ENCODE results near the gene PLXNB2. TPM values are rescaled to one million over a fixed set of nuclear protein-coding genes. Genes with fewer than 3 reads are reported as not detected.

Gene PLXNB2
- total RNA-seq, 1 donor from 2014 or later = 287 TPM

DNA sequence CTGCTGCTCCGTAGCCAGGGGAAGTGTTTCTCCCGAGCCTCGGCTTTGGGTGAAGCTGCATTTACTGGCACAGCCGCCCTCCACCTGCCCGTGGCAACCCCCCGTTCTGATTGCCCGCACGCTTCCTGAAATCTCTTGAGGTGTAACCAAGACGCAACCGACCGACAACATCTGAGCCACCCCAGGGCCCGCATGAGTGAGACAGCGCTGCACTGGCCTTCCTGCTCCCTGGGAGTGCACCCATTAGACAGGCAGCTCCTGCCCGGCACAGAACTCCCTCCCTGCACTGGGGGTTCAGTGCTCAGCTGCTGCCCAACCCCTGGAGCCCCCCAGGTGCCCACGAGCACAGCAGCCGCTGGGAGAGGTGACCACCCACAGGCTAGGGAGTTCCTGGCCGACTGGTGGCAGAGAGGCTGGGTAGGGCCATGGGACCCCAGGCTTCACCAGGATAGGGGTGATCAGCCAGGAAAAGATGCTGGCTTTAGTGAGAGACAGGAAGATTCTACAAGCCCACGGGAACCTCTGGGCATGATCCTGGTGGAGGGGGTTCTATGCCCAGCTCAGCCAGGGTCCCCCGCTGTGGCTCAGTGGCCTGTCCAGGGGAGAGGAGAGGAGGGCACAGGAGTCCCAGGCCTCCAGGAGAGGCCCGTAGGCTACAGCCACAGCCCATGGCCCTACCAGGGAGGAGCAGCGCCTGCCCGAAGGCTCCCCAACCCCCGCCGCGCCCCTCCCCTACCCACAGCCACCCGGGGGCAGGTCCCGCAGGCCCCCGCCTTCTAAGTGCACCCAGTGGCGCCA is 14.6 kb downstream of the PLXNB2 start:
- intact Hi-C loops (cut with DNase I) = loop anchor here (1.0 kb wide), 2 partner anchors 12 to 34 kb away; partner anchors contain the start of gene DENND6B
- no peak for TF ChIP-seq CTCF (IDR thresholded peaks at IDR 0.05)
- peaks cover 25 to 36% of the 10 kb centered on the region in 2 donors for H3K36me3 ChIP-seq
- H3K4me3 ChIP-seq = peak overlapping the region; percentile 45 to 57
- peak in 1 of 2 donors; percentile 88 for DNase-seq (ENCODE audit: low spot score in 2 of 2)
- H3K27me3 ChIP-seq = no peaks in the 10 kb centered on the region
- H3K27ac ChIP-seq = peak overlapping the region; percentile 77 to 97
- H3K9me3 ChIP-seq = no peaks in the 10 kb centered on the region
- H3K4me1 ChIP-seq = peaks cover 9 to 34% of the 10 kb centered on the region in 2 donors

DNA sequence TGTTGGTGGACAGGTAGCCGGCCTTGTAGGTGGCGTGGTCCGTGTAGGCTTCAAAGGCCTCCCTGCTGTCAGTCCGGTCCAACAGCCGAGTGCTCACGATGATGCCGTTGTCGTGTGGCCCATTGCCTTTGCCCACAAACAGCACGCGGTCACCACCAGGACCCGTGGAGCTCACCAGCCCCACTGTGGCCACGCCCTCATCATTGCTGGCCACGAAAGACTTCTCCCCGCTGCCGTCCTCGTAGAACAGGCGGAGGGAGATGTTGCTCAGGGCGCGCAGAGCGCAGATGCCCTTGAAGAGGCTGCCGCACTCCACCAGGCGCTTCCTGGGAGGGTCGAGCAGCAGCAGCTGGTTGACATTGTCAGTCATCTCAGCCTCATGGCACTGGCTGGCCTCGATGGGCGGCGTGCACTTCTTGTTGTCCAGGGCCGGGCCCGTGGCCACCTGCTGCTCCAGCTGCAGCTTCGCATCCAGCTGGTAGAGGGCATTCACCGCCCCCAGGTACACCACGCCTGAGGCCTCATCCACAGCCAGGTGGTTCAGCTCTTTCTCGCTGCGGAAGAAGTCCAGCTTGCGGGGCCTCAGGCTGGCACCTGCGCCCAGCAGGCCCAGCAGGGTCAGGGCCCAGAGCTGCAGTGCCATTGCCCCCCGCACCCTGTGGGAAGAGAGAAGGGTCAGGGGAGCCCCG is 17.4 kb downstream of the PLXNB2 start:
- Histone ChIP-seq H3K27me3 (no peaks in the 10 kb centered on the region), H3K9me3 (no peaks in the 10 kb centered on the region), H3K4me1 (peaks cover 9 to 27% of the 10 kb centered on the region in 2 donors), H3K36me3 (peaks cover 48 to 60% of the 10 kb centered on the region in 2 donors), H3K27ac (no peak overlapping the region), H3K4me3 (no peak overlapping the region)
- DNase-seq (ENCODE audit: low spot score in 2 of 2) = no peak
- intact Hi-C loops (cut with DNase I) = no loop called here
- TF ChIP-seq CTCF (IDR thresholded peaks at IDR 0.05) = no peak

- intact Hi-C loops (cut with DNase I) = no loop called here
- peaks cover 55 to 67% of the 10 kb centered on the region in 2 donors for H3K36me3 ChIP-seq
- no peaks in the 10 kb centered on the region for H3K9me3 ChIP-seq
- DNase-seq (ENCODE audit: low spot score in 2 of 2) = no peak
- no peak overlapping the region for H3K27ac ChIP-seq
- no peaks in the 10 kb centered on the region for H3K27me3 ChIP-seq
- peaks cover 9 to 21% of the 10 kb centered on the region in 2 donors for H3K4me1 ChIP-seq
- H3K4me3 ChIP-seq = no peak overlapping the region
- no peak for TF ChIP-seq CTCF (IDR thresholded peaks at IDR 0.05)
Observed at GRCh38 chr22:50289151-50289941, 18.1 kb downstream of the PLXNB2 start.

- peaks cover under 1 to 5% of the 10 kb centered on the region in 2 donors for H3K4me1 ChIP-seq
- H3K4me3 ChIP-seq = no peak overlapping the region
- H3K36me3 ChIP-seq = peaks cover 71 to 83% of the 10 kb centered on the region in 2 donors
- DNase-seq (ENCODE audit: low spot score in 2 of 2) = no peak
- intact Hi-C loops (cut with DNase I) = no loop called here
- no peak overlapping the region for H3K27ac ChIP-seq
- no peaks in the 10 kb centered on the region for H3K9me3 ChIP-seq
- H3K27me3 ChIP-seq = no peaks in the 10 kb centered on the region
- no peak for TF ChIP-seq CTCF (IDR thresholded peaks at IDR 0.05)
Observed at GRCh38 chr22:50287731-50288130, 19.7 kb downstream of the PLXNB2 start.

DNA sequence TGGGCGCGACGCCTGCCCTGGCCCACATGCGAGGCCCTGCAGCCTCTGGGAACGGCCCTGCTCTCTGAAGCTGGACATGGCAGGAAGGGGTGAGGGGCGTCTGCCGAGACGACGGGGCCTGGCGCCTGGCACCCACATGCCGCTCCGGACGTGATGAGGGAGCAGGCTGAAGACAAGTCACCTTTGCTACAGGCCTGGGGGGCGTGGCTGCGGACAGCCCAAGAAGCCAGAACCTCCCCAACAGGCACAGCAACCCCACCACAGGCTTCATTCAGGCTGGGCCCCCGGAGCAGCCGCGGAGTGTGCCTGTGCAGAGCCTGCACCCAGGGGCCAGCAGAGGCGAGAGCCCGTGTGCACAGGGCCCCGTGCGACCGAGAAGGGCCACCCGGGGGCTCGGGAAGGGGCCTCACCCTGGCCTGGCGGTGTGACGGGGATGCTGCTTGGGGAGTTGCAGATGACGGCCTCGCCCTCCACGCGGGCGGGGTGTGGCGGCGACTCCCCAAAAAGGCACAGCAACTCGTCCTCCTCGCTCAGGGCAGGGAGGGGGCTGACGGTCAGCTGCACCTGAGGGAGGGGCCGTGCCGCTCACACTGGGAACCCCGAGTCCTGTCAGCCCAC is 20.6 kb downstream of the PLXNB2 start:
- peaks cover 80 to 92% of the 10 kb centered on the region in 2 donors for H3K36me3 ChIP-seq
- intact Hi-C loops (cut with DNase I) = no loop called here
- no peak for TF ChIP-seq CTCF (IDR thresholded peaks at IDR 0.05)

More for the DNA sequence above, 20.6 kb downstream of the PLXNB2 start:
- no peaks in the 10 kb centered on the region for H3K4me1 ChIP-seq
- H3K27ac ChIP-seq = no peak overlapping the region
- no peak overlapping the region for H3K4me3 ChIP-seq
- no peak for DNase-seq (ENCODE audit: low spot score in 2 of 2)
- no peaks in the 10 kb centered on the region for H3K27me3 ChIP-seq
- no peaks in the 10 kb centered on the region for H3K9me3 ChIP-seq
